Kidney capillary endothelial cell (primary cell): Measurements from ENCODE around the gene TBCK.
"Not testable (repeated sequence)": the region's sequence is repeated elsewhere in the genome, so short reads cannot be mapped to it uniquely, and the experiment has no call there.

Source experiments
- DNase-seq: peaks from one replicate; pipeline ENCODE4 v3.0.0-alpha.2; 2018; ENCODE audit warnings: low spot score

The TBCK gene

GRCh38 chr4:106321168-106321567 is 5.2 kb upstream of the TBCK start:
- not testable (repeated sequence) for DNase-seq

GRCh38 chr4:106320235-106320634 is 4.2 kb upstream of the TBCK start:
- no peak for DNase-seq

GRCh38 chr4:106318511-106318910 is 2.5 kb upstream of the TBCK start:
- no peak for DNase-seq

- DNase-seq, result no peak
Observed at GRCh38 chr4:106317815-106318214, 1.8 kb upstream of the TBCK start.

GRCh38 chr4:106316773-106317409 is 882 bp upstream of the TBCK start:
- DNase-seq, result no peak

GRCh38 chr4:106315476-106315967 is 487 bp downstream of the TBCK start:
- DNase-seq, result peak; percentile 40

- no peak for DNase-seq
Observed at GRCh38 chr4:106314960-106315359, 1.0 kb downstream of the TBCK start.

- DNase-seq, result no peak
Observed at GRCh38 chr4:106312997-106313522, 2.9 kb downstream of the TBCK start.

GRCh38 chr4:106312377-106312776 is 3.6 kb downstream of the TBCK start:
- DNase-seq, result no peak

- DNase-seq, result no peak
Observed at GRCh38 chr4:106306561-106306960, 9.4 kb downstream of the TBCK start.

- no peak for DNase-seq
Observed at GRCh38 chr4:106305435-106306055, 10.5 kb downstream of the TBCK start.

- no peak for DNase-seq
Observed at GRCh38 chr4:106304632-106305031, 11.4 kb downstream of the TBCK start.

- DNase-seq, result no peak
Observed at GRCh38 chr4:106303548-106304281, 12.3 kb downstream of the TBCK start.

- no peak for DNase-seq
Observed at GRCh38 chr4:106302062-106302438, 14.0 kb downstream of the TBCK start.

- DNase-seq, result no peak
Observed at GRCh38 chr4:106301393-106302061, 14.5 kb downstream of the TBCK start.

- DNase-seq, result no peak
Observed at GRCh38 chr4:106299977-106300376, 16.0 kb downstream of the TBCK start.

- no peak for DNase-seq
Observed at GRCh38 chr4:106297245-106298035, 18.6 kb downstream of the TBCK start.

- DNase-seq, result no peak
Observed at GRCh38 chr4:106294062-106294461, 21.9 kb downstream of the TBCK start.

- no peak for DNase-seq
Observed at GRCh38 chr4:106291678-106292077, 24.3 kb downstream of the TBCK start.

GRCh38 chr4:106289737-106290136 is 26.3 kb downstream of the TBCK start:
- DNase-seq, result no peak

- DNase-seq, result peak; percentile 54
Observed at GRCh38 chr4:106287353-106287969, 28.5 kb downstream of the TBCK start.
